ENCODE data around the gene BCL2L14. TPM values are rescaled to one million over a fixed set of nuclear protein-coding genes. Genes with fewer than 3 reads are reported as not detected.

The BCL2L14 gene
- total and polyA plus RNA-seq, 2 of the 13 experiments (the other 11 are each of a cell fraction or from before 2014, with no cell fraction given) = 0.11 TPM; not detected in 1

DNA sequence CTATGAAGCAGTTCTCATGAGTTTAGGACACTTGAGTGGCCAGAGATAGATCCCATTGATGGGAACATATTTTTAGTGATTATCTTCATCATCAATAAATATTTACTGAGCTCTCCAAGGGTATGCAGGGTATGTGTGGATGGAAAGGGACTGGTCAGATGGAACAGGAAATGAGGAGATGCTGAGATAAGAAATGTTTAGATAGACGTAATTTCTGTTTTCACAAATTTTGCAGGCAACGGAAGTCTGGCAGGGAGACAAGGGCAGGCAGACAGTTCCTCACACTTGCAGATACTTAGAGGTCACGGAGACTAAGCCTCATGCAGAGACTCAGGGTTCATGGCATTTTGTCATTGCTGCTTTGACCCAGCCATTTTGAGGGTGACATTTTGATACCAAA is 24.3 kb downstream of the BCL2L14 start (continued):
- TF ChIP-seq TEAD2 (CRISPR knock-in tag; IDR thresholded peaks at IDR 0.05) = no peak
- TF ChIP-seq, protein P1, sequence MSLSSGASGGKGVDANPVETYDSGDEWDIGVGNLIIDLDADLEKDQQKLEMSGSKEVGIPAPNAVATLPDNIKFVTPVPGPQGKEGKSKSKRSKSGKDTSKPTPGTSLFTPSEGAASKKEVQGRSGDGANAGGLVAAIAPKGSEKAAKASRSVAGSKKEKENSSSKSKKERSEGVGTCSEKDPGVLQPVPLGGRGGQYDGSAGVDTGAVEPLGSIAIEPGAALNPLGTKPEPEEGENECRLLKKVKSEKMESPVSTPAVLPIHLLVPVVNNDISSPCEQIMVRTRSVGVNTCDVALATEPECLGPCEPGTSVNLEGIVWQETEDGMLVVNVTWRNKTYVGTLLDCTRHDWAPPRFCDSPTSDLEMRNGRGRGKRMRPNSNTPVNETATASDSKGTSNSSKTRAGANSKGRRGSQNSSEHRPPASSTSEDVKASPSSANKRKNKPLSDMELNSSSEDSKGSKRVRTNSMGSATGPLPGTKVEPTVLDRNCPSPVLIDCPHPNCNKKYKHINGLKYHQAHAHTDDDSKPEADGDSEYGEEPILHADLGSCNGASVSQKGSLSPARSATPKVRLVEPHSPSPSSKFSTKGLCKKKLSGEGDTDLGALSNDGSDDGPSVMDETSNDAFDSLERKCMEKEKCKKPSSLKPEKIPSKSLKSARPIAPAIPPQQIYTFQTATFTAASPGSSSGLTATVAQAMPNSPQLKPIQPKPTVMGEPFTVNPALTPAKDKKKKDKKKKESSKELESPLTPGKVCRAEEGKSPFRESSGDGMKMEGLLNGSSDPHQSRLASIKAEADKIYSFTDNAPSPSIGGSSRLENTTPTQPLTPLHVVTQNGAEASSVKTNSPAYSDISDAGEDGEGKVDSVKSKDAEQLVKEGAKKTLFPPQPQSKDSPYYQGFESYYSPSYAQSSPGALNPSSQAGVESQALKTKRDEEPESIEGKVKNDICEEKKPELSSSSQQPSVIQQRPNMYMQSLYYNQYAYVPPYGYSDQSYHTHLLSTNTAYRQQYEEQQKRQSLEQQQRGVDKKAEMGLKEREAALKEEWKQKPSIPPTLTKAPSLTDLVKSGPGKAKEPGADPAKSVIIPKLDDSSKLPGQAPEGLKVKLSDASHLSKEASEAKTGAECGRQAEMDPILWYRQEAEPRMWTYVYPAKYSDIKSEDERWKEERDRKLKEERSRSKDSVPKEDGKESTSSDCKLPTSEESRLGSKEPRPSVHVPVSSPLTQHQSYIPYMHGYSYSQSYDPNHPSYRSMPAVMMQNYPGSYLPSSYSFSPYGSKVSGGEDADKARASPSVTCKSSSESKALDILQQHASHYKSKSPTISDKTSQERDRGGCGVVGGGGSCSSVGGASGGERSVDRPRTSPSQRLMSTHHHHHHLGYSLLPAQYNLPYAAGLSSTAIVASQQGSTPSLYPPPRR (CRISPR knock-in tag; IDR thresholded peaks at IDR 0.05; ENCODE audit: borderline replicate concordance) = peak; percentile 35; the same call in 1 of the 2 replicates
- TF ChIP-seq, protein P2, sequence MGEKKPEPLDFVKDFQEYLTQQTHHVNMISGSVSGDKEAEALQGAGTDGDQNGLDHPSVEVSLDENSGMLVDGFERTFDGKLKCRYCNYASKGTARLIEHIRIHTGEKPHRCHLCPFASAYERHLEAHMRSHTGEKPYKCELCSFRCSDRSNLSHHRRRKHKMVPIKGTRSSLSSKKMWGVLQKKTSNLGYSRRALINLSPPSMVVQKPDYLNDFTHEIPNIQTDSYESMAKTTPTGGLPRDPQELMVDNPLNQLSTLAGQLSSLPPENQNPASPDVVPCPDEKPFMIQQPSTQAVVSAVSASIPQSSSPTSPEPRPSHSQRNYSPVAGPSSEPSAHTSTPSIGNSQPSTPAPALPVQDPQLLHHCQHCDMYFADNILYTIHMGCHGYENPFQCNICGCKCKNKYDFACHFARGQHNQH (CRISPR knock-in tag; IDR thresholded peaks at IDR 0.05) = no peak
- no peak for TF ChIP-seq ZNF24 (IDR thresholded peaks at IDR 0.05)
- TF ChIP-seq THYN1 (CRISPR knock-in tag; IDR thresholded peaks at IDR 0.05; ENCODE audit: borderline replicate concordance, low read depth) = no peak
- no peak for TF ChIP-seq SNAPC2 (CRISPR knock-in tag; IDR thresholded peaks at IDR 0.05)
- no peak for TF ChIP-seq AHDC1 (CRISPR knock-in tag; IDR thresholded peaks at IDR 0.05; ENCODE audit: borderline replicate concordance)
- no peak for TF ChIP-seq PHF5A (CRISPR knock-in tag; IDR thresholded peaks at IDR 0.05; ENCODE audit: low read depth, unreplicated experiment)
- TF ChIP-seq FIP1L1 (IDR thresholded peaks at IDR 0.05; ENCODE audit: borderline replicate concordance, insufficient read depth, low read depth, low read length) = no peak
- TF ChIP-seq HMGXB4 (CRISPR knock-in tag; IDR thresholded peaks at IDR 0.05; ENCODE audit: borderline replicate concordance in 1 of 2, low read depth in 1 of 2) = no peak
- TF ChIP-seq SAP130 (CRISPR knock-in tag; IDR thresholded peaks at IDR 0.05; ENCODE audit: low read depth) = no peak
